GM18526 (cell line): ENCODE measurements around the gene PLPPR4.

ENCODE experiments used
- POLR2A ChIP-seq: IDR thresholded peaks from 3 replicates; pipeline ENCODE4 v1.6.1; 2011; ENCODE audit not compliant: insufficient read length; ENCODE audit errors: extremely low read depth

PLPPR4 gene

GRCh38 chr1:99264201-99265021 lies at the start of gene PLPPR4:
TSS of gene PLPPR4 (plus strand) at chr1:99264492. CDS start at chr1:99264594, 102 bp downstream.
- no peak for TF ChIP-seq POLR2A

- TF ChIP-seq POLR2A: no peak
Observed at GRCh38 chr1:99216956-99217355, 47.3 kb upstream of the PLPPR4 start.

- no peak for TF ChIP-seq POLR2A
Observed at GRCh38 chr1:99217599-99217998, 46.7 kb upstream of the PLPPR4 start.

- TF ChIP-seq POLR2A: no peak
Observed at GRCh38 chr1:99218572-99218971, 45.7 kb upstream of the PLPPR4 start.

- no peak for TF ChIP-seq POLR2A
Observed at GRCh38 chr1:99218999-99219398, 45.3 kb upstream of the PLPPR4 start.

GRCh38 chr1:99227056-99227897 lies 37.0 kb upstream of the PLPPR4 start:
- TF ChIP-seq POLR2A: no peak

- no peak for TF ChIP-seq POLR2A
Observed at GRCh38 chr1:99228153-99228552, 36.1 kb upstream of the PLPPR4 start.

GRCh38 chr1:99229122-99229521 lies 35.2 kb upstream of the PLPPR4 start:
- TF ChIP-seq POLR2A: no peak

GRCh38 chr1:99230695-99231094 lies 33.6 kb upstream of the PLPPR4 start:
- TF ChIP-seq POLR2A: no peak

- TF ChIP-seq POLR2A: no peak
Observed at GRCh38 chr1:99232172-99232571, 32.1 kb upstream of the PLPPR4 start.

- TF ChIP-seq POLR2A: no peak
Observed at GRCh38 chr1:99233446-99233845, 30.8 kb upstream of the PLPPR4 start.

- TF ChIP-seq POLR2A: no peak
Observed at GRCh38 chr1:99236756-99237155, 27.5 kb upstream of the PLPPR4 start.

GRCh38 chr1:99239690-99240089 lies 24.6 kb upstream of the PLPPR4 start:
- no peak for TF ChIP-seq POLR2A

- no peak for TF ChIP-seq POLR2A
Observed at GRCh38 chr1:99240621-99241020, 23.7 kb upstream of the PLPPR4 start.

- no peak for TF ChIP-seq POLR2A
Observed at GRCh38 chr1:99246152-99246551, 18.1 kb upstream of the PLPPR4 start.

- no peak for TF ChIP-seq POLR2A
Observed at GRCh38 chr1:99247199-99247598, 17.1 kb upstream of the PLPPR4 start.
